IMR-90 (cell line): ENCODE data around the gene VWA8. TPM values are rescaled to one million over a fixed set of nuclear protein-coding genes. Genes with fewer than 3 reads are reported as not detected.

ENCODE experiments used
- ATAC-seq: fragments of 200-7000 bp; cut with Tn5 transposase; 2 replicates; pipeline ENCODE4 v1.9.1; 2020; ENCODE audit warnings: low read depth, mild to moderate bottlenecking, moderate library complexity
- BruUV-seq: library from RNA; stranded (reverse); fragments of 400-500 nt; replicated peaks from 2 replicates; lab custom pipeline; 2021; lab: Mats Ljungman, UMichigan
- CTCF ChIA-PET: fragments of 300-600 bp; formaldehyde crosslinking; extraction: SDS; loops from one replicate; lab custom pipeline; 2021; ENCODE audit warnings: antibody characterized with exemption; lab: Yijun Ruan, JAX
- POLR2A ChIA-PET: fragments of 300-600 bp; sonication (Branson Sonifier 250); formaldehyde crosslinking; loops from one replicate; lab custom pipeline; 2022; ENCODE audit warnings: antibody characterized with exemption; ENCODE audit not compliant: unreplicated experiment; lab: Charles Lee
- DNase-seq: peaks from one replicate; pipeline ENCODE4 v3.0.0; 2013
- H2AFZ ChIP-seq: replicated peaks from 2 replicates; pipeline ENCODE3; 2013; ENCODE audit warnings: low read length, mild to moderate bottlenecking; ENCODE audit not compliant: poor library complexity
- H2AK5ac ChIP-seq: 2 replicates; pipeline ENCODE4 v1.6.1; 2013; ENCODE audit warnings: low read depth, low read length, inconsistent platforms
- H2AK9ac ChIP-seq: replicated peaks from 2 replicates; pipeline ENCODE3; 2013; ENCODE audit warnings: mild to moderate bottlenecking, low read depth, low read length, moderate library complexity; ENCODE audit not compliant: poor library complexity
- H2BK120ac ChIP-seq: 2 replicates; pipeline ENCODE4 v1.6.1; 2013; ENCODE audit warnings: low read depth, low read length, inconsistent platforms
- H2BK15ac ChIP-seq: 3 replicates; pipeline ENCODE4 v1.6.1; 2013; ENCODE audit warnings: low read depth, low read length, inconsistent platforms
- H2BK20ac ChIP-seq: 2 replicates; pipeline ENCODE4 v1.6.1; 2013; ENCODE audit warnings: low read depth, mild to moderate bottlenecking, inconsistent platforms, low read length, moderate library complexity
- H2BK5ac ChIP-seq: 2 replicates; pipeline ENCODE4 v1.6.1; 2013; ENCODE audit warnings: mild to moderate bottlenecking, low read depth, low read length, inconsistent platforms; ENCODE audit not compliant: poor library complexity, severe bottlenecking
- H3K14ac ChIP-seq: replicated peaks from 2 replicates; pipeline ENCODE4 v1.6.1; 2013; ENCODE audit warnings: low read depth, low read length, inconsistent platforms
- H3K18ac ChIP-seq: 2 replicates; pipeline ENCODE4 v1.6.1; 2013; ENCODE audit warnings: low read depth, low read length, control low read depth
- H3K23ac ChIP-seq: 2 replicates; pipeline ENCODE4 v1.6.1; 2013; ENCODE audit warnings: low read depth, low read length, inconsistent platforms
- H3K27ac ChIP-seq: 2 replicates; pipeline ENCODE4 v1.5.1; 2013; ENCODE audit warnings: mild to moderate bottlenecking, control low read depth, low read length; ENCODE audit not compliant: insufficient read depth
- H3K27me3 ChIP-seq: 2 replicates; pipeline ENCODE4 v1.6.1; 2013; ENCODE audit warnings: low read length; ENCODE audit not compliant: control insufficient read depth, insufficient read depth
- H3K36me3 ChIP-seq: 2 replicates; pipeline ENCODE4 v1.6.1; 2013; ENCODE audit warnings: low read length, mixed read lengths; ENCODE audit not compliant: control insufficient read depth, insufficient read depth
- H3K4ac ChIP-seq: 2 replicates; pipeline ENCODE4 v1.6.1; 2013; ENCODE audit warnings: low read depth, low read length, inconsistent platforms
- H3K4me1 ChIP-seq: 2 replicates; pipeline ENCODE4 v1.6.1; 2013; ENCODE audit warnings: low read length, mixed read lengths; ENCODE audit not compliant: control insufficient read depth, insufficient read depth
- H3K4me2 ChIP-seq: 2 replicates; pipeline ENCODE4 v1.6.1; 2013; ENCODE audit warnings: low read depth, mild to moderate bottlenecking, control low read depth, low read length, moderate library complexity
- H3K4me3 ChIP-seq: 2 replicates; pipeline ENCODE4 v1.5.1; 2013; ENCODE audit warnings: low read depth, mild to moderate bottlenecking, control low read depth, low read length, moderate library complexity; ENCODE audit not compliant: insufficient read depth
- H3K56ac ChIP-seq: 2 replicates; pipeline ENCODE4 v1.6.1; 2013; ENCODE audit warnings: low read length, inconsistent platforms; ENCODE audit not compliant: insufficient read depth; ENCODE audit errors: extremely low read depth
- H3K79me1 ChIP-seq, 2 experiments: 2 replicates each; pipeline ENCODE4 v1.6.1; 2013; ENCODE audit warnings: low read length in 2 of 2, inconsistent platforms in 1 of 2, low read depth in 1 of 2
- H3K9ac ChIP-seq: 2 replicates; pipeline ENCODE4 v1.6.1; 2013; ENCODE audit warnings: low read depth, low read length, control low read depth
- H3K9me1 ChIP-seq: 2 replicates; pipeline ENCODE4 v1.6.1; 2013; ENCODE audit warnings: low read length, inconsistent platforms; ENCODE audit not compliant: insufficient read depth
- H3K9me3 ChIP-seq: 2 replicates; pipeline ENCODE4 v1.6.1; 2013; ENCODE audit warnings: low read length; ENCODE audit not compliant: control insufficient read depth, insufficient read depth
- H4K20me1 ChIP-seq: 2 replicates; pipeline ENCODE4 v1.6.1; 2013; ENCODE audit warnings: low read length, inconsistent platforms; ENCODE audit not compliant: insufficient read depth
- H4K5ac ChIP-seq: 2 replicates; pipeline ENCODE4 v1.6.1; 2013; ENCODE audit warnings: mild to moderate bottlenecking, low read depth, low read length, control low read depth
- H4K8ac ChIP-seq, 2 experiments: 2 replicates each; pipeline ENCODE4 v1.6.1; 2013; ENCODE audit warnings: low read depth in 2 of 2, low read length in 2 of 2, control low read depth in 1 of 2, inconsistent platforms in 1 of 2
- H4K91ac ChIP-seq: 2 replicates; pipeline ENCODE4 v1.6.1; 2013; ENCODE audit warnings: low read depth, low read length, inconsistent platforms; ENCODE audit not compliant: insufficient read depth
- CEBPB ChIP-seq: IDR thresholded peaks from 2 replicates; pipeline ENCODE4 v1.6.1; 2012; ENCODE audit warnings: low read depth, low read length, improper control_type of control experiment
- FOS ChIP-seq: fragments of 150-350 bp; IDR thresholded peaks from 2 replicates; pipeline ENCODE4 v1.6.1; 2016; ENCODE audit warnings: low read depth, low read length
- NFE2L2 ChIP-seq: fragments of 150-350 bp; IDR thresholded peaks from 2 replicates; pipeline ENCODE4 v1.6.1; 2016; ENCODE audit warnings: low read depth, mild to moderate bottlenecking, low read length
- POLR2A ChIP-seq: IDR thresholded peaks from 2 replicates; pipeline ENCODE4 v1.6.1; 2012; ENCODE audit warnings: mild to moderate bottlenecking, low read depth, low read length
- RFX5 ChIP-seq: IDR thresholded peaks from 2 replicates; pipeline ENCODE4 v1.8.0; 2012; ENCODE audit warnings: low read depth, mild to moderate bottlenecking, low read length, moderate library complexity
- SMC3 ChIP-seq: fragments of 150-350 bp; IDR thresholded peaks from 2 replicates; pipeline ENCODE4 v1.6.1; 2016; ENCODE audit warnings: low read depth, mild to moderate bottlenecking, antibody characterized with exemption, low read length, moderate library complexity
- WGBS, 2 experiments: methylation state at CpG; one replicate each; pipeline versions ENCODE4 v1.1.5 to v1.1.7; 2013; ENCODE audit warnings: missing lambda C conversion rate in 2 of 2; ENCODE audit not compliant: insufficient read length in 1 of 2; ENCODE audit errors: extremely low coverage in 2 of 2; 5-methylcytosine and 5-hydroxymethylcytosine counted together
- dilution Hi-C: fragments of 300-500 bp; cut with HindIII; formaldehyde crosslinking; loops from one replicate; pipeline ENCODE4 v1.14.3; 2018; ENCODE audit warnings: low sequenced_read_pairs; ENCODE audit not compliant: unreplicated experiment
- in situ Hi-C: fragments of 300-500 bp; cut with MboI; formaldehyde crosslinking; loops from 3 replicates; pipeline ENCODE4 v1.14.3; 2019; ENCODE audit warnings: low sequenced_read_pairs, inconsistent platforms, mixed read lengths
- intact Hi-C: fragments of 100-400 bp; cut with micrococcal nuclease; formaldehyde crosslinking; loops from 2 replicates; pipeline ENCODE4 v1.10.0; 2022
- polyA plus RNA-seq, 3 experiments: library from polyadenylated mRNA; depleted of rRNA; stranded (reverse); fragments of >200 nt; gene quantifications; 2 replicates each; pipeline ENCODE4 v1.2.3, GENCODE V29; 2012; ENCODE audit warnings: low replicate concordance in 1 of 3
- total RNA-seq: library from RNA; depleted of rRNA; stranded (reverse); fragments of >200 nt; gene quantifications from 2 replicates; pipeline ENCODE4 v1.2.3, GENCODE V29; 2012
- TF ChIP-seq, protein P1 (sequence below): fragments of 150-350 bp; IDR thresholded peaks from 2 replicates; pipeline ENCODE4 v1.6.1; 2017; ENCODE audit warnings: mild to moderate bottlenecking, antibody characterized with exemption, low read length, low read depth
- TF ChIP-seq, protein P2 (sequence below): conservative IDR thresholded peaks from 2 replicates; pipeline ENCODE4 v1.5.1; 2012; ENCODE audit warnings: mild to moderate bottlenecking, low read depth, low read length, improper control_type of control experiment

VWA8 gene
- total and polyA plus RNA-seq, 2 of the 4 experiments (the other 2 are of a cell fraction) = 5.9 to 18.3 TPM

DNA sequence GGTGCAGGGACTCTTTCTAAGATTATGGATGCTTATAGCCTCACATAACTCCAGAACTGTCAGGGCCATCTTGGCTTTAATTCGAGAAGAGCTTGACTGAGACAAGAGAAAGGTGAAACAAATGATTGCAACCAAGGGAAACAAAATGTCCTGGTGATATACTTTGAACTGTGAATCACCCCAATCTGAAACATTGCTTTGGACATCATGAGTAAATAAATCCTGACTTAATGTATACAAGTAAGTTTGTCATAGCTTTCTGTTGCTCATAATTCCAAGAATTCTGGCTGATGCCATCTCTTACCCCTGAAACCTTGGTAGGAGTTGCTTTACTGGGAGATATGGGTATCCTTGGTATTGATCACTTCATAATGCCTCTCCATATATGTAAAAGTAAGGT, 5.8 kb upstream of the VWA8 start:
- H3K9me1 ChIP-seq = peaks cover 4% of the 10 kb centered on the region; the same call in 1 of the 2 replicates
- H4K5ac ChIP-seq = no peak overlapping the region
- no peaks in the 10 kb centered on the region for H3K79me1 ChIP-seq
- BruUV-seq = no TSS peak
- no peaks in the 10 kb centered on the region for H4K20me1 ChIP-seq
- ChIA-PET CTCF (no interaction called here), POLR2A (no interaction called here)
- no peaks in the 10 kb centered on the region for H3K27me3 ChIP-seq
- H2AK9ac ChIP-seq = no peak overlapping the region
- dilution Hi-C loops = no loop called here
- H3K4ac ChIP-seq = no peak overlapping the region
- no peak overlapping the region for H2BK15ac ChIP-seq
- H2AK5ac ChIP-seq = no peak overlapping the region
- no CpG with 5 or more reads among the region's 1 CpG for WGBS, 2 experiments
- no peaks in the 10 kb centered on the region for H3K36me3 ChIP-seq
- intact Hi-C loops = no loop called here
- H3K9me3 ChIP-seq = no peaks in the 10 kb centered on the region
- H4K8ac ChIP-seq = no peak overlapping the region
- no peak overlapping the region for H4K91ac ChIP-seq
- no peak overlapping the region for H3K18ac ChIP-seq
- H3K27ac ChIP-seq = no peak overlapping the region
- DNase-seq (peak; percentile 48), ATAC-seq (no peak)
- no peak overlapping the region for H3K14ac ChIP-seq
- no peak overlapping the region for H2AFZ ChIP-seq
- no peak overlapping the region for H3K56ac ChIP-seq
- H3K4me3 ChIP-seq = no peak overlapping the region
- in situ Hi-C loops = loop anchor here (10.0 kb wide), 1 partner anchor 68 kb away; no protein-coding TSS in a partner anchor
- TF ChIP-seq, protein P1, sequence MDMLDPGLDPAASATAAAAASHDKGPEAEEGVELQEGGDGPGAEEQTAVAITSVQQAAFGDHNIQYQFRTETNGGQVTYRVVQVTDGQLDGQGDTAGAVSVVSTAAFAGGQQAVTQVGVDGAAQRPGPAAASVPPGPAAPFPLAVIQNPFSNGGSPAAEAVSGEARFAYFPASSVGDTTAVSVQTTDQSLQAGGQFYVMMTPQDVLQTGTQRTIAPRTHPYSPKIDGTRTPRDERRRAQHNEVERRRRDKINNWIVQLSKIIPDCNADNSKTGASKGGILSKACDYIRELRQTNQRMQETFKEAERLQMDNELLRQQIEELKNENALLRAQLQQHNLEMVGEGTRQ = no peak
- TF ChIP-seq CEBPB (no peak), FOS (no peak), NFE2L2 (no peak), POLR2A (no peak), RFX5 (no peak), SMC3 (no peak)
- TF ChIP-seq, protein P2, sequence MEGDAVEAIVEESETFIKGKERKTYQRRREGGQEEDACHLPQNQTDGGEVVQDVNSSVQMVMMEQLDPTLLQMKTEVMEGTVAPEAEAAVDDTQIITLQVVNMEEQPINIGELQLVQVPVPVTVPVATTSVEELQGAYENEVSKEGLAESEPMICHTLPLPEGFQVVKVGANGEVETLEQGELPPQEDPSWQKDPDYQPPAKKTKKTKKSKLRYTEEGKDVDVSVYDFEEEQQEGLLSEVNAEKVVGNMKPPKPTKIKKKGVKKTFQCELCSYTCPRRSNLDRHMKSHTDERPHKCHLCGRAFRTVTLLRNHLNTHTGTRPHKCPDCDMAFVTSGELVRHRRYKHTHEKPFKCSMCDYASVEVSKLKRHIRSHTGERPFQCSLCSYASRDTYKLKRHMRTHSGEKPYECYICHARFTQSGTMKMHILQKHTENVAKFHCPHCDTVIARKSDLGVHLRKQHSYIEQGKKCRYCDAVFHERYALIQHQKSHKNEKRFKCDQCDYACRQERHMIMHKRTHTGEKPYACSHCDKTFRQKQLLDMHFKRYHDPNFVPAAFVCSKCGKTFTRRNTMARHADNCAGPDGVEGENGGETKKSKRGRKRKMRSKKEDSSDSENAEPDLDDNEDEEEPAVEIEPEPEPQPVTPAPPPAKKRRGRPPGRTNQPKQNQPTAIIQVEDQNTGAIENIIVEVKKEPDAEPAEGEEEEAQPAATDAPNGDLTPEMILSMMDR = no peak
- H2BK20ac ChIP-seq = no peak overlapping the region
- peaks cover 3% of the 10 kb centered on the region; the same call in 1 of the 2 replicates for H3K4me1 ChIP-seq
- H3K4me2 ChIP-seq = no peak overlapping the region
- H2BK5ac ChIP-seq = no peak overlapping the region
- H3K9ac ChIP-seq = no peak overlapping the region
- H2BK120ac ChIP-seq = no peak overlapping the region
- H3K23ac ChIP-seq = no peak overlapping the region
